ENCODE results near the gene SLC25A33.

DNA sequence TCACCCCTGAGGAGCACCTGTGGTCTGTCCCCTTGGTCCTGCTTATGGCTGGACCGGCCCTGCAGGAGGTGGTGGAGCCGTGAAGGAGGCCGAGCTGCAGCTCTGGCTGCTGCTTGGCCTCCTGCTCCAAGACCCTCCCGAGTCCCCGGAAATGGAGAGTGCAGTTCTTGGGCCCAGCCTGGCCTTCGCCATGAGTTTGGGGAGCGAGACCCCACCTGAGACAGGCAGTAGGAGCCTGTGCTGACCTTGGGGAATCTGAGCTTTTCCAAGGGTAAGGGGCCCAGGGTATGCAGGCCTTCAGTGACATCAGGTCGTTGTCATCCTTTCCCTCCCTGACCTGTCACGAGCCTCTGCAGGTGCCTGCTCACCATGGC, 63.5 kb downstream of the SLC25A33 start:
- TF ChIP-seq, protein P1, sequence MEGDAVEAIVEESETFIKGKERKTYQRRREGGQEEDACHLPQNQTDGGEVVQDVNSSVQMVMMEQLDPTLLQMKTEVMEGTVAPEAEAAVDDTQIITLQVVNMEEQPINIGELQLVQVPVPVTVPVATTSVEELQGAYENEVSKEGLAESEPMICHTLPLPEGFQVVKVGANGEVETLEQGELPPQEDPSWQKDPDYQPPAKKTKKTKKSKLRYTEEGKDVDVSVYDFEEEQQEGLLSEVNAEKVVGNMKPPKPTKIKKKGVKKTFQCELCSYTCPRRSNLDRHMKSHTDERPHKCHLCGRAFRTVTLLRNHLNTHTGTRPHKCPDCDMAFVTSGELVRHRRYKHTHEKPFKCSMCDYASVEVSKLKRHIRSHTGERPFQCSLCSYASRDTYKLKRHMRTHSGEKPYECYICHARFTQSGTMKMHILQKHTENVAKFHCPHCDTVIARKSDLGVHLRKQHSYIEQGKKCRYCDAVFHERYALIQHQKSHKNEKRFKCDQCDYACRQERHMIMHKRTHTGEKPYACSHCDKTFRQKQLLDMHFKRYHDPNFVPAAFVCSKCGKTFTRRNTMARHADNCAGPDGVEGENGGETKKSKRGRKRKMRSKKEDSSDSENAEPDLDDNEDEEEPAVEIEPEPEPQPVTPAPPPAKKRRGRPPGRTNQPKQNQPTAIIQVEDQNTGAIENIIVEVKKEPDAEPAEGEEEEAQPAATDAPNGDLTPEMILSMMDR (IDR thresholded peaks at IDR 0.05) = no peak
- TF ChIP-seq POLR2A (IDR thresholded peaks at IDR 0.05) = no peak

Data from right lobe of liver (tissue), 4 donors.